ENCODE measurements around the gene TMEM63A. TPM values are rescaled to one million over a fixed set of nuclear protein-coding genes. Genes with fewer than 3 reads are reported as not detected.
A peak's percentile ranks its signal among the peaks of the same experiment; 100 is the strongest.

Gene TMEM63A
- total and polyA plus RNA-seq, 2 experiments from 2014 or later: 19.3 to 37.0 TPM

DNA sequence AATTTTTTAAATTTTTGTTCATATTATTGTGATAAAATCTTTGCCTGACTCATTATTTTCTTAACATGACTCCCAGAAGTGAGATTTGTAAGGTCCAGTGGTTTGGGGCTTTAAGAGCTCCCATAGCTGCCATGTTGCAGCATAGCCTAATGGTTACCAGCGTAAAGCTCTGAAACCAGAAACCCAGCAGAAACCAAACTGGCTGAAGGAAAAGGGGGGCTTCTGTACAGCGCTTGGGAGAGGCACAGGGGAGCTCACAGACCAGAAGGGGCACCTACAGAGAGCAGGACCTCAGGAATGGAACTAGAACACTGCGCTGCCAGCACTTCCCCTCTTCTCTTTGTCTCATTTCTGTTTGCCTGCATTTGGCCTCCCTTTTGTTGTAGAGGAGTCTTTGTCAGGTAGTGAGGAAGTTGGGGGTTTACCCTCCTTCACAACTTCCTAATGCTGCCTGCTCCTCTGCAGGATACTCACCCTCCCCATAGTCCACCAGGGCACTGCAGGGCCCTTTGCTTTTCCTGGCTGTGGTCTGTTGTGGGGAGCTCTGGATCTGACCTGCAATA is 44.5 kb upstream of the TMEM63A start:
- Histone ChIP-seq H3K36me3 (peaks cover 4% of the 10 kb centered on the region), H3K4me3 (no peak overlapping the region), H3K27me3 (no peaks in the 10 kb centered on the region), H3K9me3 (ENCODE audit: low read depth) (no peaks in the 10 kb centered on the region), H3K27ac (no peak overlapping the region), H3K4me1 (ENCODE audit: low read depth) (no peaks in the 10 kb centered on the region)
- TF ChIP-seq CTCF (IDR thresholded peaks at IDR 0.05; ENCODE audit: low read depth, low read length): no peak
- no peak for DNase-seq (ENCODE audit: low read depth in 1 of 2, low spot score in 1 of 2)

DNA sequence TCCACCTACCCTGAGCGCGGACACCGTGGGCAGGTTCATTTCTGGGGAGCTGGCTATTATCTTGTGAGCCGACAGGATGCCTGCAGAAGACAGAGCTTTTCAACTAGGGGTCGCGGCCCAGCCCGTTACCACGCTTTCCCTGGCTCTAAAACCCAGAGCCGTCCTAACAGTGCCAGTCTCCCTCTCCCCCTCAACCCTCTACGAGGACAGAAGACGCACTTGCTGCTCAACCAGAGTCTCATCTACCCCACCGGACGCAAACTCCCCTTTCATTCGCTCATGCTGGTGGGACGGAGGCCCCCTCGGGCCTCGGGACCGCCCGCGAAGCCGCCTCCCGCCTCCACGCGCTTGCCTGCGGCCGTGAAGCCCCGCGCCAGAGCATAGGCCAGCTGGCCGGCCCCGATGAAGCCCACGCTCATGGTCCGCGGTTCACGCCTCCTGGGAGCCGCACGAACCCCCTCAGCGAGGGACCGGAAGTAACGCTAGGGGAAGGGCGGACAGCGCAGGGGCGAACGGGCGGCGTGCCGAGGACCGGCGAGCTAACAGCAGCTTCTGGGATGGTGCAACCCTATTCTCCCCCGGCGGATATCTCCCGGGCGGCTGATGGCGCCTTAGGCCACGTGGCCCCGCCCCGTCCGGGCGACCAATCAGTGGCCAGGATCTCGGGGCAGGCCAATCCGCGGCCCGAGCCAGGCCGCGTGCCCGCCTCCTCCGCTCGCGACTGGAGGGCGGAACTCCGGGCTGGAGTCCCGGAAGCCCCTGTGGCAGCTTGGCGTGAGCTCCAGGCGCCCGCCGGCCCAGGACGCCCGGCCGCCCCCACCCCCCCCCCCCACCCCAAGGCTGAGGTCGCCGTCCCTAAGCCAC is 41.7 kb upstream of the TMEM63A start, which contains the start of gene PYCR2:
Gene PYCR2 (minus strand): TSS at position 559 of the 864 bp plus-strand sequence. CDS start 140 bp downstream, at position 419.
- TF ChIP-seq CTCF (IDR thresholded peaks at IDR 0.05; ENCODE audit: low read depth, low read length): no peak
- H3K9me3 ChIP-seq (ENCODE audit: low read depth): no peaks in the 10 kb centered on the region
- H3K4me3 ChIP-seq: peak within 1 kb of the TSS; percentile 79
- peak; percentile 96 to 99 for DNase-seq (ENCODE audit: low read depth in 1 of 2, low spot score in 1 of 2)
- H3K36me3 ChIP-seq: peaks cover 19% of the 10 kb centered on the region
- H3K27ac ChIP-seq: peak within 1 kb of the TSS; percentile 90
- no peaks in the 10 kb centered on the region for H3K27me3 ChIP-seq
- H3K4me1 ChIP-seq (ENCODE audit: low read depth): no peaks in the 10 kb centered on the region

DNA sequence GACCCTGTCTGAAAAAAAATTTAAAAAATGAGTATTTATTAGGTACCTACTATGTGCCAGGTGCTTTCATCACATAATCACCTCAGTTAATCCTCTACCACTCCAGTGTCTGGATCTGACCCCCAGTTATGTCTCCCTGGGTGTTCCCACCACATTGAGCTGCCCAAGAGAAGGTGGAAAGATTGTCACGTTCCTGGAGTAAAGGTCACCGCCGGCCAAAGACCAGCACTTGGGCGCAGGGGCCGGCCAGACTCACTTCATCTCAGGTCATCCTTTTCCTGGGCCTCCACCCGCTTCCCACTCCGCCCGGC is 41.2 kb upstream of the TMEM63A start:
- DNase-seq (ENCODE audit: low read depth in 1 of 2, low spot score in 1 of 2): peak in 1 of 2 donors; percentile 14
- Histone ChIP-seq H3K27ac (peak overlapping the region; percentile 90), H3K27me3 (no peaks in the 10 kb centered on the region), H3K4me3 (peak overlapping the region; percentile 79), H3K4me1 (ENCODE audit: low read depth) (no peaks in the 10 kb centered on the region), H3K36me3 (peaks cover 19% of the 10 kb centered on the region), H3K9me3 (ENCODE audit: low read depth) (no peaks in the 10 kb centered on the region)
- TF ChIP-seq CTCF (IDR thresholded peaks at IDR 0.05; ENCODE audit: low read depth, low read length): no peak

DNA sequence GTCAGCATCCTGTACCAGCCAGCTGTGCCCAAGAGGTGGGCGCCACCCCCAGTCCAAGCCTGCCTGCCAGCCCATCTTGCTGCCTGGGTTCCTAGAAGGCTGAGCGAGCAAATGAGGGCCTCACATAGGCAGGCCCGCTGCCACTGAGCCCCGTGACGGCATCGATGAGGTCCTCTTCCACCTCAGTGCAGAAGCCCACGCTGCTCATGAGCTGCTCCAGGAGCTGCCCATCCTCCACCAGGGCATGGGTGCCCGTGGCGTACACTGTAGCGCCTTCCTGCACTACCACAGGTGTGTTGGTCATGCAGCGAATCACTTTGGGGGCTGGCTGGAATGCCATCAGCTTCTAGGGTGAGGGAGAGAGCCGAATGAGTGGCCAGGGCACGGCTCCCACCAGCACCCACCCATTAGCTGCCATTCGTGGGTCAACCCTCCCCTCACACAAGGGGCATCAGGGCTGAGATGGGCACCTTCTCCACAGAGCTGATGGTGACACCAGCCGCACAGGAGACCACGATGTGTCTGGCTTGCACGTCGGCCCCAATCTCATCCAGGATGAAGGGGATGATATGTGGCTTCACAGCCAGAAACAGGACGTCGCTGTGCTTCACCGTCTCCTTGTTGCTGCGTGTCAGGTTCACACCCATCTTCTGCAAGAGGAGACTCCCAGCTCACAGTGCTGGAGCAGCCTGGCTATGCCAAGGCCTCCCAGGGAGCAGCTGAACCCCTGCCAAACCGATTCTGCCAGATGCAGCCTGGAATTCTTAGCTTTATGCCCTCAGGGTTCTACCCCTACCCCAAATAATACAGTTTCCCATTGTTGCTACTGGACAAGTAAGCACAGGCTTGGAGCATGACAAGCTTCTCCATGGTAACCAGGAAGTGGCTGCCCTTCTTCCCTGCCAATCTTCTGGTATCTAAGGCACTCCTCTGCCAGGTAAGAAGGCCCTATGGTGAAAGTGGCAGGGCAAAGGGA is 39.8 kb upstream of the TMEM63A start:
- DNase-seq (ENCODE audit: low read depth in 1 of 2, low spot score in 1 of 2): no peak
- no peak overlapping the region for H3K4me3 ChIP-seq
- no peak for TF ChIP-seq CTCF (IDR thresholded peaks at IDR 0.05; ENCODE audit: low read depth, low read length)

GRCh38 chr1:225919906-225920305 is 37.7 kb upstream of the TMEM63A start:
- DNase-seq (ENCODE audit: low read depth in 1 of 2, low spot score in 1 of 2): peak in 1 of 2 donors; percentile 94
- Histone ChIP-seq H3K36me3 (peaks cover 23% of the 10 kb centered on the region), H3K27ac (no peak overlapping the region), H3K27me3 (no peaks in the 10 kb centered on the region), H3K4me1 (ENCODE audit: low read depth) (no peaks in the 10 kb centered on the region), H3K9me3 (ENCODE audit: low read depth) (no peaks in the 10 kb centered on the region), H3K4me3 (no peak overlapping the region)
- TF ChIP-seq CTCF (IDR thresholded peaks at IDR 0.05; ENCODE audit: low read depth, low read length): no peak

More for the DNA sequence above, 39.8 kb upstream of the TMEM63A start:
- Histone ChIP-seq H3K27me3 (no peaks in the 10 kb centered on the region), H3K9me3 (ENCODE audit: low read depth) (no peaks in the 10 kb centered on the region), H3K4me1 (ENCODE audit: low read depth) (no peaks in the 10 kb centered on the region), H3K36me3 (peaks cover 23% of the 10 kb centered on the region), H3K27ac (no peak overlapping the region)

Measured in cardiac muscle cell (in vitro differentiated cells and primary cell).